HG02763 (cell line): ENCODE measurements around the gene BHLHE23.

Experiments used
- ATAC-seq: cut with Tn5 transposase; IDR thresholded peaks from one replicate; pipeline ENCODE4 v1.9.1; 2021; ENCODE audit warnings: mild to moderate bottlenecking, moderate library complexity; ENCODE audit not compliant: unreplicated experiment

Gene BHLHE23

GRCh38 chr20:62993856-62994494, 12.8 kb downstream of the BHLHE23 start:
- no peak for ATAC-seq

GRCh38 chr20:62991863-62992262, 14.9 kb downstream of the BHLHE23 start:
- ATAC-seq: no peak

GRCh38 chr20:62991196-62991807, 15.5 kb downstream of the BHLHE23 start:
- no peak for ATAC-seq

- no peak for ATAC-seq
These were observed 16.4 kb downstream of the BHLHE23 start for GRCh38 chr20:62990306-62990825.

GRCh38 chr20:62989201-62989601, 17.6 kb downstream of the BHLHE23 start:
- ATAC-seq: no peak

- ATAC-seq: no peak
These were observed 19.6 kb downstream of the BHLHE23 start for GRCh38 chr20:62987114-62987513.

GRCh38 chr20:62986257-62986800, 20.4 kb downstream of the BHLHE23 start:
- ATAC-seq: no peak

- no peak for ATAC-seq
These were observed 21.4 kb downstream of the BHLHE23 start for GRCh38 chr20:62985444-62985778.

GRCh38 chr20:62984666-62985443, 21.9 kb downstream of the BHLHE23 start:
- ATAC-seq: no peak

- ATAC-seq: no peak
These were observed 23.6 kb downstream of the BHLHE23 start for GRCh38 chr20:62983210-62983609.

GRCh38 chr20:62982124-62983075, 24.4 kb downstream of the BHLHE23 start:
- no peak for ATAC-seq

GRCh38 chr20:62980970-62981369, 25.8 kb downstream of the BHLHE23 start:
- ATAC-seq: no peak

GRCh38 chr20:62980380-62980960, 26.3 kb downstream of the BHLHE23 start:
- no peak for ATAC-seq

GRCh38 chr20:62979876-62980373, 26.8 kb downstream of the BHLHE23 start:
- ATAC-seq: no peak

GRCh38 chr20:62979310-62979709, 27.5 kb downstream of the BHLHE23 start:
- ATAC-seq: no peak

- ATAC-seq: no peak
These were observed 28.2 kb downstream of the BHLHE23 start for GRCh38 chr20:62978561-62978943.

GRCh38 chr20:62977613-62978560, 28.9 kb downstream of the BHLHE23 start:
- ATAC-seq: peak; percentile 52

- no peak for ATAC-seq
These were observed 29.9 kb downstream of the BHLHE23 start for GRCh38 chr20:62976886-62977285.
